Activated CD4-positive, alpha-beta T cell treated with anti-CD3 and anti-CD28 coated beads, Interleukin-2, amount 50 U/mL, for 4 hours (primary cell): ENCODE results near the gene ELAVL1.
A peak's percentile ranks its signal among the peaks of the same experiment; 100 is the strongest.
"Not testable (repeated sequence)": the region's sequence is repeated elsewhere in the genome, so short reads cannot be mapped to it uniquely, and the experiment has no call there.

ENCODE experiments used
- DNase-seq, 2 experiments: peaks; one replicate each; pipeline ENCODE4 v3.0.0-alpha.2; 2020

The ELAVL1 gene

DNA sequence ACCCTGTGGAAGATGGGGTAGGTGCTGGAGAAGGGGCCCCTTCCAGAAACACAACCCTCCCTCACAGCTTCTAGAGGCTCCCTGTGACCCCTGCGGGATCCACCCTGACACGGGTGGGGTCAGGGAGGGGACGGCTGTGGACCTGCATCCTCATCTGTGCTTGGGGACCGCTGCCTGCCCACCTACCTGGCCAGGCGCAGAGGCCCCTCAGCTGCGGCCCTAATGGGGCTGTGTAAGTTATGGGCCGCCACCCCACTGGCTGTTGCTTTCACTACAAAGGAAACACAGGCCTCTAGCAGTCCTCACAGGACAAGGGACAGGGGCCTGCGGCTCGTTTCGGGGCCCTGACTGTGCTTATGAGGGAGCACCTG lies 72.5 kb downstream of the ELAVL1 start:
- DNase-seq: no peak

DNA sequence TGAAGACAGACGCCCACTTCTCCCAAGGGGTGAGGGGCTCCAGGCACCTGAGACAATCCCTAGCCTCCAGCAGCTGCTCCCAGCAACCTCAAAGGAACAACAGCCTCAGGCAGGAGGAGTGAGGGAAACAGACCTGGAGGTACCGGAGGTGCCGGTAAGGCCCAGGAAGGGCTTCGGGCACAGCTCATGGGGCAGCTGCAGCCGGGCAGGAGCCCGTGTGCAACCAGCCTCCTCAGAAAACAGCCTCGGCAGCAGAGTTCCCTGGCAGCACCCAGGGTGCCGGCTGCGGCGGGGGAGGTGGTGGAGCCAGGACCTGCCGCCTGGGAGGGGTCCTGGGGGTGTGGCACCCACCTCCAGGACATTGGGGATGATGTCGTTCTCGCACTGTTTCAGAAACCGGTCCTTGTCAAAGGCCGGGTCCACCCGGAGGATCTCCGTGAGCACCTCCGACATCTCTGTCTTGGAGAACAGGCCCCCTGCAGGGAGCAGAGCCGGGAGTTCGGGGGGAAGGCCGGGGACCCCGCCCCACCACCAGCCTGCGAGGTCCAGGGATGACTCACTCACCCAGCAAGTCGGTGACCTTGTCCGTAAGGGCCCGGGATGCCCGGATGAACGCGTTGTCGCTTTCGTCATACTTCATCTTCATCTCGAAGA lies 73.0 kb downstream of the ELAVL1 start:
- no peak for DNase-seq

DNA sequence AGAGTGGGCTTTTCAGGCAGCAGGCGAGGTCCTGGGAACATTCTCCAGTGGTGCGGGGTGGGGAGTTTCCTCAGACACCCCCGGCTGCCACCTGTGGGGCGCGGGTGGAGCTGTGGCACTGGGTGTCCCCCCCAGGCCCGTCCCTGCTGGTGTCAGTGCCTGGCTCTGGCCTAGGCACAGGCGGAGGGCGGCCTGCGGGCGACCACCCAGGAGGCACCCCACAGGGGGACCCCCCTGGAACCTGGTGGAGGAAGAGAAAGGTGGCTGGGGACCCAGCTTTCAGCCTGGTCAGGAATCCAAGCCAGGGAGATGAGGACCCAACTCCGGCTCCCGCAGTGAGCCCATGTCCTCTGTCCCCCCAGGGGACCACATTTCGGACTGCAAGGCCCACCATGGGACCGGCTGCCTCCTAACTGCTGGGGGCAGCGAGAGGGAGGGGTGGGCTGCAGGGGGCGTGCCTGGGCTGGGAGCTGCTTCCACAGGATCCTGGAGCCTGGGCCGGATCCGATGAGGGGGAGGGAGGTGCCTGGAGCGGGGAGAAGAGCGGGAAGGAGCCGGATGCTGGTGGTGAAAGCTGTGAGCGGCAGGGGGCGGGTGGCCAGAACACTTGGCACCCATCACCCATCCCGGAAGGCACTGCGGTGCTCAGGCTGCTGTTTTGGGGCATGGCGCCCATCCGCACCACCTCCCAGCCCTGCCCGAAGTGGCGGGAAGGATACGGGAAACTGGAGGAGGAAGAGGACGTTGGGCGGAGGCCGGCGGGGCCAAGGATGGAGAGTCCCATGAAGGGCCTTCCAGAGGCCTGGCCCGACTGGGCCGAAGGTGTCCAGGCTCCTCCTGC lies 74.0 kb downstream of the ELAVL1 start:
- DNase-seq: no peak

GRCh38 chr19:7930765-7931164 lies 74.7 kb downstream of the ELAVL1 start:
- DNase-seq: no peak

DNA sequence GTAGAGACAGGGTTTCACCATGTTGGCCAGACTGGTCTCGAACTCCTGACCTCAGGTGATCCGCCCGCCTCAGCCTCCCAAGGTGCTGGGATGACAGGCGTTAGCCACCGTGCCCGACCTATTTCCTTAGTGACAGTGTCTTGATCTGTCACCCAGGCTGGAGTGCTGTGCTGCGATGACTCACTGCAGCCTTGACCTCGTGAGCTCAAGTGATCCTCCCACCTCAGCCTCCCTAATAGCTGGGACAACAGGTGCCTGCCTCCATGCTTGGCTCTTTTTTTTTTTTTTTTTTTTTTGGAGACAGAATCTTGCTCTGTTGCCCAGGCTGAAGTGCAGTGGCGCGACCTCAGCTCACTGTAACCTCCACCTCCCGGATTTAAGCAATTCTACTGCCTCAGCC lies 75.4 kb downstream of the ELAVL1 start:
- not testable (repeated sequence) for DNase-seq

- DNase-seq: peak; percentile 51
These were observed 76.4 kb downstream of the ELAVL1 start for GRCh38 chr19:7928741-7929701.

GRCh38 chr19:7928334-7928706 lies 77.1 kb downstream of the ELAVL1 start:
- no peak for DNase-seq

GRCh38 chr19:7927605-7928333 lies 77.7 kb downstream of the ELAVL1 start:
- DNase-seq: no peak

- no peak for DNase-seq
These were observed 78.5 kb downstream of the ELAVL1 start for GRCh38 chr19:7926727-7927604.

- DNase-seq: peak; percentile 72 to 75
These were observed 79.3 kb downstream of the ELAVL1 start, which contains the start of gene CTXN1 for GRCh38 chr19:7926021-7926726. Gene CTXN1 (minus strand): TSS chr19:7926135. CDS start chr19:7925538, 597 bp downstream.

GRCh38 chr19:7925171-7925851 lies 80.1 kb downstream of the ELAVL1 start:
- DNase-seq: peak; percentile 68 to 73

GRCh38 chr19:7924651-7925170 lies 80.7 kb downstream of the ELAVL1 start:
- no peak for DNase-seq

GRCh38 chr19:7924241-7924640 lies 81.2 kb downstream of the ELAVL1 start:
- no peak for DNase-seq

- DNase-seq: no peak
These were observed 81.9 kb downstream of the ELAVL1 start for GRCh38 chr19:7923295-7924191.

DNA sequence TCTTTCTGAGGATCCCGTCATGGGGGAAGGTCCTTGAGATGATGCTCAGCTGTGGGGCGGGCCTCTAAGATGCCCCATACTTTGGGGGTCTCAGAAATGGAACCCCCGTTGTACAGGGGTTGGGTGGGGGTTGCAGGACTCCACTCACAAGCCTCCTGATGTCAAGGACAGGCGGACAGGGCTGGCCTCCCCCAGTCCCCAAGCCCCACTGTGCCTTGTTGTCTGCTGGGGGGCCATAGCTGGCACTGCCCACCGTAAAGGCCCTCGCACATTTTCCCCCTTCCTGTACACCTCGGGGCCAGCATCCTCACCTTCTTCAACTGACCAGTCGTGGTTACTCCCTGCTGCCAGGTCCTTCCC lies 82.6 kb downstream of the ELAVL1 start:
- no peak for DNase-seq

DNA sequence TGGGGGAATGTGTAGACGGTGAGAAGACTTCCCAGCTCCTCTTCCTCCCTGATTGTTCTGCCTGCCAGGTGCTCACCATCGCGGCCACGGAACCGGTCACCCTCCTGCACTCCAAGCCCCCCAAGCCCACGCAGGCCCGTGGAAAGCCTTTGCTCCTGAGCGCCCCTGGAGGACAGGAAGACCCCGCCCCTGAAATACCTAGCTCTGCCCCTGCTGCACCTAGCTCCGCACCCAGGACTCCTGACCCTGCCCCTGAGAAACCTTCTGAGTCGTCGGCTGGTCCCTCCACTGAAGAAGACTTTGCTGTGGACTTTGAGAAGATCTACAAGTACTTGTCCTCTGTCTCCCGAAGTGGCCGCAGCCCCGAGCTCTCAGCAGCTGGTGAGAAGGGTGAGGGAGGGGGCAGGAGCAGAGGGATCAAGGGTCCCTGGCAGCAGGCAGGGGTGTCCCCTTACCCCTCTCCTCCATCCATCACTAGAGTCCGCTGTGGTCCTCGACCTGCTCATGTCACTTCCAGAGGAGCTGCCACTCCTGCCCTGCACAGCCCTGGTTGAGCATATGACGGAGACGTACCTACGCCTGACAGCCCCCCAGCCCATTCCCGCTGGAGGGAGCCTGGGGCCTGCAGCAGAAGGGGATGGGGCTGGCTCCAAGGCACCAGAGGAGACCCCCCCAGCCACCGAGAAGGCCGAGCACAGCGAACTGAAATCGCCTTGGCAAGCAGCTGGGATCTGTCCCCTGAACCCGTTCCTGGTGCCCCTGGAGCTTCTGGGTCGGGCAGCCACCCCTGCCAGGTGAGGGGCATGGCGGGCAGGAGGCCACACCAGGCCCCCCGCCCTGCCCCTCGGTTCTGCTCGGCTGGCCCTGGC lies 83.2 kb downstream of the ELAVL1 start:
- DNase-seq: no peak

- DNase-seq: no peak
These were observed 84.0 kb downstream of the ELAVL1 start for GRCh38 chr19:7921302-7921966.
